H1 (cell line): ENCODE measurements around the gene CYP27B1. TPM values are rescaled to one million over a fixed set of nuclear protein-coding genes. Genes with fewer than 3 reads are reported as not detected.
A peak's percentile ranks its signal among the peaks of the same experiment; 100 is the strongest.

Experiments
- CTCF ChIA-PET: fragments of 300-600 bp; sonication (Branson Sonifier 250); formaldehyde crosslinking; loops from one replicate; lab custom pipeline; 2021; ENCODE audit not compliant: partially characterized antibody; lab: Charles Lee
- POLR2A ChIA-PET: fragments of 300-600 bp; sonication (Branson Sonifier 250); formaldehyde crosslinking; loops from one replicate; lab custom pipeline; 2021; ENCODE audit warnings: inconsistent platforms; ENCODE audit not compliant: partially characterized antibody; lab: Charles Lee
- DNase-seq, 2 experiments: peaks; one replicate each; pipeline versions ENCODE4 v3.0.0 to v3.0.0-alpha.2; 2010 to 2022; ENCODE audit warnings: low spot score in 2 of 2, low read depth in 1 of 2, mixed read lengths in 1 of 2
- FAIRE-seq: peaks from 2 replicates; lab custom pipeline; 2011; peaks lifted over from hg19 to GRCh38; lab: Jason Lieb, UNC
- H2AFZ ChIP-seq: 2 replicates; pipeline ENCODE4 v1.8.1; 2012; ENCODE audit warnings: low read length, inconsistent platforms
- H2AK5ac ChIP-seq: 2 replicates; pipeline ENCODE4 v1.6.1; 2013; ENCODE audit warnings: low read depth, low read length
- H2BK120ac ChIP-seq: replicated peaks from 2 replicates; pipeline ENCODE3; 2013; ENCODE audit warnings: low read depth, low read length, inconsistent platforms
- H2BK12ac ChIP-seq: 2 replicates; pipeline ENCODE4 v1.6.1; 2013; ENCODE audit warnings: low read depth, low read length
- H2BK15ac ChIP-seq: 2 replicates; pipeline ENCODE4 v1.6.1; 2013; ENCODE audit warnings: low read length
- H2BK20ac ChIP-seq: 2 replicates; pipeline ENCODE4 v1.6.1; 2013; ENCODE audit warnings: low read length
- H2BK5ac ChIP-seq: 2 replicates; pipeline ENCODE4 v1.6.1; 2013; ENCODE audit warnings: low read depth, low read length
- H3K14ac ChIP-seq: 2 replicates; pipeline ENCODE4 v1.6.1; 2013; ENCODE audit warnings: inconsistent platforms; ENCODE audit not compliant: insufficient read length
- H3K18ac ChIP-seq: 2 replicates; pipeline ENCODE4 v1.6.1; 2013; ENCODE audit warnings: low read length; ENCODE audit errors: extremely low read depth
- H3K23ac ChIP-seq: 2 replicates; pipeline ENCODE4 v1.6.1; 2013; ENCODE audit warnings: inconsistent platforms; ENCODE audit not compliant: insufficient read length
- H3K23me2 ChIP-seq: 2 replicates; pipeline ENCODE4 v1.6.1; 2013; ENCODE audit warnings: low read depth, low read length
- H3K27ac ChIP-seq: 2 replicates; pipeline ENCODE4 v1.6.1; 2011; ENCODE audit warnings: low read depth, low read length, inconsistent platforms
- H3K27me3 ChIP-seq, 4 experiments: replicated peaks in 1 of 4; 1 replicate in 1 of 4; 2 replicates in 3 of 4; pipeline versions ENCODE4 v1.6.1 to v1.8.1; 2011 to 2013; ENCODE audit warnings: low read length in 3 of 4, mild to moderate bottlenecking in 3 of 4, inconsistent platforms in 2 of 4, mixed read lengths in 2 of 4, moderate library complexity in 1 of 4; ENCODE audit not compliant: control insufficient read depth in 3 of 4, insufficient read depth in 3 of 4; ENCODE audit errors: extremely low read depth in 1 of 4
- H3K36me3 ChIP-seq, 4 experiments: 2 replicates each; pipeline versions ENCODE4 v1.6.1 to v1.8.1; 2011 to 2013; ENCODE audit warnings: mild to moderate bottlenecking in 4 of 4, low read length in 3 of 4, moderate library complexity in 2 of 4, control low read depth in 1 of 4, inconsistent platforms in 1 of 4; ENCODE audit not compliant: insufficient read depth in 4 of 4, control insufficient read depth in 2 of 4
- H3K4ac ChIP-seq: replicated peaks from 2 replicates; pipeline ENCODE3; 2013; ENCODE audit warnings: low read length, low read depth, mixed read lengths, inconsistent platforms; ENCODE audit not compliant: insufficient read length
- H3K4me1 ChIP-seq, 4 experiments: replicated peaks in 1 of 4; 1 replicate in 1 of 4; 2 replicates in 3 of 4; pipeline versions ENCODE4 v1.6.1 to v1.8.1; 2011 to 2013; ENCODE audit warnings: low read length in 3 of 4, inconsistent platforms in 2 of 4, mixed read lengths in 1 of 4; ENCODE audit not compliant: insufficient read depth in 4 of 4, control insufficient read depth in 3 of 4
- H3K4me2 ChIP-seq, 2 experiments: 2 replicates each; pipeline versions ENCODE4 v1.6.1 to v1.8.1; 2011 to 2013; ENCODE audit warnings: low read depth in 2 of 2, low read length in 2 of 2, control low read depth in 1 of 2, inconsistent platforms in 1 of 2, mild to moderate bottlenecking in 1 of 2; ENCODE audit not compliant: insufficient read depth in 1 of 2
- H3K4me3 ChIP-seq, 4 experiments: fragments of 200-600, 300-600 bp in 1 of 4; sonication (generic), shearing (Covaris generic), sonication (Bioruptor Twin) in 1 of 4; 2 replicates each; pipeline versions ENCODE4 v1.5.1 to v1.8.1; 2011 to 2016; ENCODE audit warnings: low read length in 4 of 4, low read depth in 3 of 4, control low read depth in 2 of 4, inconsistent platforms in 2 of 4, mild to moderate bottlenecking in 2 of 4, mixed read lengths in 1 of 4, moderate library complexity in 1 of 4; ENCODE audit not compliant: insufficient read depth in 2 of 4; ENCODE audit errors: extremely low read depth in 1 of 4
- H3K56ac ChIP-seq: replicated peaks from 2 replicates; pipeline ENCODE3; 2013; ENCODE audit warnings: low read depth, mild to moderate bottlenecking, mixed read lengths, low read length, inconsistent platforms; ENCODE audit not compliant: insufficient read length
- H3K79me1 ChIP-seq: 2 replicates; pipeline ENCODE4 v1.6.1; 2013; ENCODE audit warnings: low read depth, low read length, control low read depth
- H3K79me2 ChIP-seq, 2 experiments: 2 replicates each; pipeline versions ENCODE4 v1.6.1 to v1.8.1; 2012 to 2013; ENCODE audit warnings: low read length in 2 of 2, mild to moderate bottlenecking in 2 of 2, inconsistent platforms in 1 of 2; ENCODE audit not compliant: insufficient read depth in 2 of 2, control insufficient read depth in 1 of 2
- H3K9ac ChIP-seq, 4 experiments: replicated peaks in 1 of 4; 1 replicate in 1 of 4; 2 replicates in 3 of 4; pipeline versions ENCODE4 v1.6.1 to v1.8.1; 2011 to 2013; ENCODE audit warnings: low read depth in 3 of 4, low read length in 3 of 4, control low read depth in 2 of 4, mild to moderate bottlenecking in 2 of 4, moderate library complexity in 2 of 4, inconsistent platforms in 1 of 4; ENCODE audit errors: extremely low read depth in 1 of 4
- H3K9me3 ChIP-seq, 2 experiments: 2 replicates each; pipeline versions ENCODE4 v1.6.1 to v1.8.1; 2012 to 2013; ENCODE audit warnings: mild to moderate bottlenecking in 2 of 2, moderate library complexity in 2 of 2, control low read depth in 1 of 2, inconsistent platforms in 1 of 2, low read depth in 1 of 2, low read length in 1 of 2, mixed read lengths in 1 of 2; ENCODE audit not compliant: insufficient read depth in 2 of 2
- H4K20me1 ChIP-seq, 2 experiments: replicated peaks in 1 of 2; 2 replicates each; pipeline versions ENCODE3 to v1.8.1; 2011 to 2013; ENCODE audit warnings: inconsistent platforms in 2 of 2, low read length in 2 of 2, mild to moderate bottlenecking in 1 of 2; ENCODE audit not compliant: insufficient read depth in 2 of 2, control insufficient read depth in 1 of 2
- H4K5ac ChIP-seq: 2 replicates; pipeline ENCODE4 v1.6.1; 2013; ENCODE audit warnings: low read length, low read depth, mixed read lengths, inconsistent platforms; ENCODE audit not compliant: insufficient read length
- H4K8ac ChIP-seq: 2 replicates; pipeline ENCODE4 v1.8.0; 2013; ENCODE audit warnings: mild to moderate bottlenecking, moderate library complexity, low read length, inconsistent platforms; ENCODE audit not compliant: insufficient read depth; ENCODE audit errors: extremely low read depth
- H4K91ac ChIP-seq: replicated peaks from 2 replicates; pipeline ENCODE3; 2013; ENCODE audit warnings: low read length, mixed read lengths, inconsistent platforms; ENCODE audit not compliant: insufficient read length
- CEBPB ChIP-seq: IDR thresholded peaks from 2 replicates; pipeline ENCODE4 v1.6.1; 2012; ENCODE audit warnings: low read depth, low read length
- EGR1 ChIP-seq: IDR thresholded peaks from 2 replicates; pipeline ENCODE4 v1.6.1; 2011; ENCODE audit warnings: low read depth, low read length, borderline replicate concordance
- EZH2 ChIP-seq: fragments of 200-600 bp; sonication (generic); IDR thresholded peaks from 2 replicates; pipeline ENCODE4 v1.7.1; 2012; ENCODE audit warnings: low read depth, mild to moderate bottlenecking, moderate library complexity, low read length, inconsistent platforms; ENCODE audit not compliant: severe bottlenecking
- POLR2A ChIP-seq, 2 experiments: IDR thresholded peaks; 1 replicate in 1 of 2; 2 replicates in 1 of 2; pipeline ENCODE4 v1.6.1; 2011; ENCODE audit warnings: low read depth in 2 of 2, low read length in 2 of 2, mild to moderate bottlenecking in 2 of 2; ENCODE audit errors: control extremely low read depth in 1 of 2
- POLR2AphosphoS5 ChIP-seq: IDR thresholded peaks from 2 replicates; pipeline ENCODE4 v1.6.1; 2011; ENCODE audit warnings: low read depth, low read length
- RNF2 ChIP-seq: fragments of 200-900, 300-1000 bp; sonication (generic); IDR thresholded peaks from 2 replicates; pipeline ENCODE4 v1.7.1; 2016; ENCODE audit warnings: borderline replicate concordance, low read depth, mild to moderate bottlenecking, antibody characterized with exemption, low read length; ENCODE audit not compliant: poor library complexity, severe bottlenecking; ENCODE audit errors: missing control alignments
- SIN3A ChIP-seq, 2 experiments: IDR thresholded peaks in 1 of 2; conservative IDR thresholded peaks in 1 of 2; 2 replicates each; pipeline ENCODE4 v1.6.1; 2011 to 2012; ENCODE audit warnings: low read length in 2 of 2, improper control_type of control experiment in 1 of 2, low read depth in 1 of 2, mild to moderate bottlenecking in 1 of 2
- WGBS, 2 experiments: shearing (Covaris generic) in 1 of 2; methylation state at CpG; one replicate each; pipeline versions ENCODE4 v1.1.6 to v1.1.7; 2013 to 2015; ENCODE audit warnings: low lambda C conversion rate in 2 of 2, mixed read lengths in 2 of 2, inconsistent platforms in 1 of 2, low coverage in 1 of 2, missing lambda C conversion rate in 1 of 2; ENCODE audit not compliant: insufficient replicate concordance in 2 of 2, insufficient coverage in 1 of 2, insufficient read length in 1 of 2; ENCODE audit errors: extremely low coverage in 1 of 2, missing lambda C conversion rate in 1 of 2; 5-methylcytosine and 5-hydroxymethylcytosine counted together
- long read RNA-seq, 2 experiments: library from RNA in 1 of 2; library from capped mRNA in 1 of 2; stranded (forward); transcript quantifications; one replicate each; pipeline ENCODE4 v2.0.0, GENCODE V29; 2021; ENCODE audit warnings: inconsistent platforms in 1 of 2
- polyA minus RNA-seq, 3 experiments: library from RNA; depleted of rRNA, polyadenylated mRNA; stranded (reverse); fragments of >200 nt; gene quantifications; 1 replicate in 2 of 3; 2 replicates in 1 of 3; pipeline ENCODE4 v1.2.3, GENCODE V29; 2011
- polyA plus RNA-seq, 7 experiments: library from polyadenylated mRNA; depleted of rRNA in 3 of 7; stranded (reverse) in 5 of 7; unstranded in 2 of 7; fragments of >200 nt in 5 of 7; fragments of 200-250 nt in 2 of 7; gene quantifications; 1 replicate in 5 of 7; 2 replicates in 1 of 7; 4 replicates in 1 of 7; pipeline versions ENCODE4 v1.2.1 to v1.2.3, GENCODE V29; 2011 to 2013; ENCODE audit warnings: missing spikeins in 2 of 7, mixed read lengths in 2 of 7
- total RNA-seq: library from RNA; stranded (reverse); fragmentation: NEBNext Ultra II Directional; extraction: Animal tissue kit (Norgen Biotek cat#: 25700); gene quantifications from 2 replicates; pipeline ENCODE4 v1.2.1, GENCODE V29; 2021

CYP27B1 gene
- total RNA-seq (2.3 and 3.3 TPM in 2 replicates), polyA plus RNA-seq (2011; rRNA removed) (2.6 and 2.9 TPM in 2 replicates), polyA minus RNA-seq (2011; rRNA and poly(A)+ RNA removed) (2.0 and 2.1 TPM in 2 replicates)
- 2.5 TPM for polyA plus RNA-seq (2011; cell fraction: cytosol; rRNA removed)
- polyA plus RNA-seq (2011; cell fraction: nucleus; rRNA removed), result 6.3 TPM
- polyA plus RNA-seq (2012, experiment 1 of 2), result 1.9 to 2.5 TPM (median 2.3 TPM) in 4 replicates
- 1.9 TPM for polyA plus RNA-seq (2012, experiment 2 of 2)
- 1.4 TPM for polyA plus RNA-seq (2013, experiment 1 of 2)
- 1.2 TPM for polyA plus RNA-seq (2013, experiment 2 of 2)
- polyA minus RNA-seq (2011; cell fraction: cytosol; rRNA and poly(A)+ RNA removed), result 4.8 TPM
- polyA minus RNA-seq (2011; cell fraction: nucleus; rRNA and poly(A)+ RNA removed), result 4.4 TPM
- long read RNA-seq, experiment 1, partial matches to known transcripts, result 1 of 2 reads
- long read RNA-seq, experiment 1, other reads (novel, unspliced or antisense), result 1 of 2 reads
- long read RNA-seq, experiment 2, partial matches to known transcripts, result 4 of 4 reads
- long read RNA-seq, experiment 2, other reads (novel, unspliced or antisense), result 0 of 4 reads

- Histone ChIP-seq H2AFZ (no peak within 1 kb of the TSS), H3K4me3 (peak within 1 kb of the TSS; percentile 39 to 66 (median 64)), H2BK12ac (0 out of 2 replicates have a peak within 1 kb of the TSS, but pooled peaks have one; percentile 50), H2BK15ac (no peak within 1 kb of the TSS; the same call in 1 of the 2 replicates), H3K36me3 (peaks cover 11 to 17% (median 14%) of the 10 kb centered on the region in 4 experiments; a peak in 7 of 8 replicates), H3K4ac (no peak within 1 kb of the TSS), H3K18ac (peak within 1 kb of the TSS; percentile 19), H2BK120ac (no peak within 1 kb of the TSS), H2BK5ac (0 out of 2 replicates have a peak within 1 kb of the TSS, but pooled peaks have one; percentile 24), H3K14ac (no peak within 1 kb of the TSS), H4K91ac (no peak within 1 kb of the TSS), H3K79me1 (no peaks in the 10 kb centered on the region; the same call in 1 of the 2 replicates), H3K27ac (no peak within 1 kb of the TSS), H4K8ac (peak within 1 kb of the TSS; percentile 31; the same call in 1 of the 2 replicates), H3K4me2 (peak within 1 kb of the TSS; percentile 87 to 96), H4K5ac (no peak within 1 kb of the TSS), H3K9ac (no peak within 1 kb of the TSS), H3K79me2 (0 out of 4 replicates have a peak, but pooled peaks cover 0 to 7% of the 10 kb centered on the region in 2 experiments), H3K56ac (no peak within 1 kb of the TSS), H3K23me2 (peaks cover 25% of the 10 kb centered on the region), H3K27me3 (peaks cover 22 to 39% (median 37%) of the 10 kb centered on the region in 4 experiments), H3K23ac (no peak within 1 kb of the TSS), H2BK20ac (0 out of 2 replicates have a peak within 1 kb of the TSS, but pooled peaks have one; percentile 61), H2AK5ac (no peak within 1 kb of the TSS), H4K20me1 (peaks cover 0 to 4% of the 10 kb centered on the region in 2 experiments), H3K9me3 (no peaks in the 10 kb centered on the region), H3K4me1 (peaks cover 13 to 25% (median 20%) of the 10 kb centered on the region in 4 experiments)
- DNase-seq (peak; percentile 57 to 72), FAIRE-seq (no peak)
- WGBS, 2 experiments, result 5% methylated on average over 38 of the region's 38 CpGs; no CpG with 5 or more reads in 1 of the 2 experiments
- POLR2A ChIA-PET, result interaction anchor here (0.6 to 5.3 kb wide), 18 partner anchors 10 to 78 kb away, joined by 3 to 35 read pairs (median 4); partner anchors contain the start of genes CDK4, TSFM and TSPAN31
- CTCF ChIA-PET, result interaction anchor here (0.6 to 3.9 kb wide), 18 partner anchors 7 to 1702 kb away, joined by 3 to 40 read pairs (median 4); partner anchors contain the start of genes AGAP2 and TSFM
- TF ChIP-seq EZH2 (peak; percentile 62), POLR2A (IDR thresholded peaks at IDR 0.05; ENCODE audit: control extremely low read depth in 1 of 2, low read depth in 2 of 2, low read length in 2 of 2) (peak in 1 of 2 experiments; percentile 45; a peak in 1 of 3 replicates), EGR1 (no peak), RNF2 (peak; percentile 13), POLR2AphosphoS5 (no peak; the same call in 1 of the 2 replicates), CEBPB (peak; percentile 77), SIN3A (conservative IDR thresholded peaks at IDR 0.05 in 1 of 2, IDR thresholded peaks at IDR 0.05 in 1 of 2; ENCODE audit: low read depth in 1 of 2, low read length in 2 of 2) (0 out of 4 replicates have a peak, but pooled peaks have one; percentile 14 to 28)
Observed at GRCh38 chr12:57766464-57767304, at the start of gene CYP27B1. Gene CYP27B1, minus strand, starts transcription at chr12:57767078. Its CDS starts 37 bp downstream, at chr12:57767041.
